H54 (cell line): ENCODE results near the gene ZNF275.

ENCODE experiments used
- DNase-seq: peaks from one replicate; pipeline ENCODE4 v3.0.0; 2011; ENCODE audit warnings: low spot score, mixed read lengths; ENCODE audit not compliant: insufficient read length
- FAIRE-seq: peaks from 3 replicates; lab custom pipeline; 2011; peaks lifted over from hg19 to GRCh38; lab: Jason Lieb, UNC
- POLR2A ChIP-seq: IDR thresholded peaks from 2 replicates; pipeline ENCODE4 v1.6.1; 2011; ENCODE audit warnings: low read depth, mild to moderate bottlenecking, low read length

ZNF275 gene

GRCh38 chrX:153396320-153397195 is 62.6 kb downstream of the ZNF275 start:
- TF ChIP-seq POLR2A: no peak
- DNase-seq: no peak
- no peak for FAIRE-seq

GRCh38 chrX:153397256-153397960 is 63.5 kb downstream of the ZNF275 start:
- DNase-seq (no peak), FAIRE-seq (no peak)
- no peak for TF ChIP-seq POLR2A

GRCh38 chrX:153398275-153398960 is 64.5 kb downstream of the ZNF275 start:
- DNase-seq (no peak), FAIRE-seq (no peak)
- no peak for TF ChIP-seq POLR2A

GRCh38 chrX:153400146-153401132 is 66.5 kb downstream of the ZNF275 start:
- TF ChIP-seq POLR2A: no peak
- FAIRE-seq (no peak), DNase-seq (peak; percentile 82)

DNA sequence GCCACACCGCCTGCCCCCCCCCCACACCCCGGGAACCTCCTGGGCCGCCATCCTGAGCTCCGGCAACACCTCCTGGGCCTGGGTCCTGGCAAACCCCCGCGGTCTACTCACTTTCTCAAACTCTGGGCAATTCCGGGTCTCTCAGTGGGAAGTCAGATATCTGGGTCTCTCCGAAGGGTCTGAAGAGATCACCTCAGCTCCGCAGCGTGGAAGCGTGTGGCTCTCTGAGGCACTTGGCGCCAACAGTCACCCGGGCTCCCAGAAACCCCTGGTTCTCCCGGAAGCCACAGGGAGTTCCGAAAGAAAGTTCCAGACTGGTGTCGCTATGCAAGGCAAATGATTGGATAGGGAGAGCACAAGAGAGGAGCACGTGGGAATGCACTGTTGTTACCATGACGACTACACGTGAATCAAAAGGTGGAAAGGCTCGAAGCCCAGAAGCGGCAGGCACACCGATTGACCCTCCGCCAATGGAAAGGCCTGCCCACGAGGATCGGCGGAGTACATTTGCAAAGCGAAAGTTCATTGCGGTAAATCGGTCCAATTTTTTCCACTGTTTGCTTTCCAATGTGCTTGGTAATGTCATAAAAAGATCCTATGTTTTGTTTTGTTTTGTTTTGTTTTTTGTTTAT is 67.3 kb downstream of the ZNF275 start, which contains the start of gene PNMA6E:
PNMA6E (minus strand) TSS at position 218 of the 632 bp plus-strand sequence. CDS start 2,501 bp downstream, outside the sequence.
- FAIRE-seq (no peak), DNase-seq (no peak)
- no peak for TF ChIP-seq POLR2A
